Pancreas (tissue), 10 donors: ENCODE results near the gene CCNF. TPM values are rescaled to one million over a fixed set of nuclear protein-coding genes. Genes with fewer than 3 reads are reported as not detected.

Experiments
- ATAC-seq, 4 donors: fragments of 200-7000 bp; cut with Tn5 transposase; one replicate each; pipeline versions ENCODE4 v1.8.0 to v1.9.1; 2020; ENCODE audit warnings: mild to moderate bottlenecking in 4 of 4, moderate library complexity in 4 of 4
- DNase-seq, 6 donors: peaks; one replicate each; pipeline ENCODE4 v3.0.0-alpha.2; 2020
- FAIRE-seq: peaks from 2 replicates; lab custom pipeline; 2012; peaks lifted over from hg19 to GRCh38; lab: Jason Lieb, UNC
- H3K27ac ChIP-seq, 4 donors: fragments of 200-600 bp; sonication (generic); 1 replicate in 3 of 4; 2 replicates in 1 of 4; pipeline versions ENCODE4 v1.5.0 to v1.8.0; 2020
- H3K27me3 ChIP-seq, 4 donors: fragments of 200-600 bp; one replicate each; pipeline ENCODE4 v1.8.0; 2021
- H3K36me3 ChIP-seq, 3 donors: fragments of 200-600 bp; sonication (generic) in 1 of 3; one replicate each; pipeline versions ENCODE4 v1.5.0 to v1.8.0; 2020 to 2021
- H3K4me1 ChIP-seq, 3 donors: fragments of 200-600 bp; one replicate each; pipeline ENCODE4 v1.8.0; 2021
- H3K4me3 ChIP-seq, 4 donors: fragments of 200-600 bp; sonication (generic) in 2 of 4; one replicate each; pipeline versions ENCODE4 v1.5.0 to v1.8.0; 2020 to 2021
- H3K9me3 ChIP-seq, 4 donors: fragments of 200-600 bp; one replicate each; pipeline ENCODE4 v1.8.0; 2021
- CTCF ChIP-seq, 4 donors: fragments of 200-600 bp; sonication (generic) in 3 of 4; IDR thresholded peaks; one replicate each; pipeline versions ENCODE4 v1.5.0 to v1.8.0; 2021; ENCODE audit warnings: antibody characterized with exemption in 4 of 4
- WGBS, 2 donors: extraction: QIAGEN DNeasy Blood & Tissue Kit; methylation state at CpG; one replicate each; pipeline ENCODE4 v1.1.7; 2013; 5-methylcytosine and 5-hydroxymethylcytosine counted together
- intact Hi-C, 3 donors: fragments of 100-400 bp; cut with DNase I; formaldehyde crosslinking; loops; one replicate each; pipeline versions ENCODE4 v1.11.1 to v1.14.2; 2022
- polyA plus RNA-seq, 2 donors: library from polyadenylated mRNA; stranded (reverse); fragments of 200-250 nt; gene quantifications; one replicate each; pipeline ENCODE4 v1.2.3, GENCODE V29; 2013
- total RNA-seq, 6 donors: library from RNA; stranded (reverse); fragmentation: NEBNext Ultra II Directional in 4 of 6; extraction: Animal tissue kit (Norgen Biotek cat#: 25700) in 4 of 6; gene quantifications; one replicate each; pipeline versions ENCODE4 v1.2.1 to v1.2.4, GENCODE V29; 2021 to 2023
- donor health status: healthy with polysubstance abuse.
- donor health status: DM: no; HTN: no; CAD: no; lungs with moderate emphysema.
- donor health status: DM: no; HTN: no; CAD: no.
- donor health status: control.
- donor health status: control.
- donor health status: Bipolar disorder and iron deficiency.
- donor health status: DM: yes; HTN: yes; CAD: no.
- donor health status: DM: no; HTN: no; CAD: no.
- donor health status: DM: no; HTN: no; CAD: no.
- donor health status: DM: yes; HTN: yes; CAD: no.

CCNF gene
- total and polyA plus RNA-seq, 8 donors: 0.69 to 2.6 (median 1.1) TPM

GRCh38 chr16:2467528-2468232 lies 38.4 kb downstream of the CCNF start:
- no peak for TF ChIP-seq CTCF (IDR thresholded peaks at IDR 0.05)
- intact Hi-C loops: no loop called here
- Histone ChIP-seq H3K4me3 (peak overlapping the region; percentile 10 to 58 (median 38)), H3K36me3 (no peaks in the 10 kb centered on the region), H3K27ac (no peak overlapping the region), H3K27me3 (peaks cover 0 to 5% (median 0%) of the 10 kb centered on the region in 4 donors), H3K9me3 (no peaks in the 10 kb centered on the region), H3K4me1 (peaks cover 0 to 20% (median 0%) of the 10 kb centered on the region in 3 donors)
- ATAC-seq: peak; percentile 62 to 84 (median 69)
- no peak for FAIRE-seq
- whole genome bisulfite sequencing, 2 donors: 2 to 3% methylated on average over 59 to 80 of the region's 80 CpGs
- DNase-seq: peak in 5 of 6 donors; percentile 62 to 83 (median 77)

- H3K27me3 ChIP-seq: peaks cover 0 to 5% (median 0%) of the 10 kb centered on the region in 4 donors
- H3K27ac ChIP-seq: no peak overlapping the region
- WGBS, 2 donors: 3 to 4% methylated on average over 35 to 38 of the region's 38 CpGs
- H3K4me1 ChIP-seq: peaks cover 0 to 22% (median 0%) of the 10 kb centered on the region in 3 donors
- DNase-seq (peak in 2 of 6 donors; percentile 19 to 70), FAIRE-seq (no peak), ATAC-seq (peak; percentile 32 to 41 (median 38))
- no peaks in the 10 kb centered on the region for H3K9me3 ChIP-seq
- peak overlapping the region; percentile 10 to 58 (median 38) for H3K4me3 ChIP-seq
- intact Hi-C loops: no loop called here
- no peak for TF ChIP-seq CTCF (IDR thresholded peaks at IDR 0.05)
- H3K36me3 ChIP-seq: no peaks in the 10 kb centered on the region
Measured at GRCh38 chr16:2468233-2468724, 39.0 kb downstream of the CCNF start.

GRCh38 chr16:2468725-2469398 lies 39.6 kb downstream of the CCNF start:
- no peak for TF ChIP-seq CTCF (IDR thresholded peaks at IDR 0.05)
- FAIRE-seq: no peak
- 35 to 44% methylated on average over 10 to 14 of the region's 14 CpGs for WGBS, 2 donors
- H3K27ac ChIP-seq: no peak overlapping the region
- no peaks in the 10 kb centered on the region for H3K36me3 ChIP-seq
- H3K9me3 ChIP-seq: no peaks in the 10 kb centered on the region
- peak in 1 of 6 donors; percentile 21 for DNase-seq
- H3K27me3 ChIP-seq: peaks cover 0 to 5% (median 0%) of the 10 kb centered on the region in 4 donors
- peak in 2 of 4 donors; percentile 3 to 19 for ATAC-seq
- peaks cover 0 to 23% (median 0%) of the 10 kb centered on the region in 3 donors for H3K4me1 ChIP-seq
- H3K4me3 ChIP-seq: no peak overlapping the region
- intact Hi-C loops: no loop called here

- no peaks in the 10 kb centered on the region for H3K9me3 ChIP-seq
- DNase-seq (no peak), ATAC-seq (no peak), FAIRE-seq (no peak)
- H3K27me3 ChIP-seq: peaks cover 0 to 5% (median 0%) of the 10 kb centered on the region in 4 donors
- H3K4me1 ChIP-seq: peaks cover 0 to 23% (median 0%) of the 10 kb centered on the region in 3 donors
- no peak for TF ChIP-seq CTCF (IDR thresholded peaks at IDR 0.05)
- no peak overlapping the region for H3K4me3 ChIP-seq
- intact Hi-C loops: no loop called here
- H3K27ac ChIP-seq: no peak overlapping the region
- H3K36me3 ChIP-seq: no peaks in the 10 kb centered on the region
- WGBS, 2 donors: 58 to 70% methylated on average over 16 of the region's 16 CpGs
Measured at GRCh38 chr16:2469399-2470233, 40.4 kb downstream of the CCNF start.
